ENCODE results near the gene KRT16.
"Not testable (repeated sequence)": the region's sequence is repeated elsewhere in the genome, so short reads cannot be mapped to it uniquely, and the experiment has no call there.

DNA sequence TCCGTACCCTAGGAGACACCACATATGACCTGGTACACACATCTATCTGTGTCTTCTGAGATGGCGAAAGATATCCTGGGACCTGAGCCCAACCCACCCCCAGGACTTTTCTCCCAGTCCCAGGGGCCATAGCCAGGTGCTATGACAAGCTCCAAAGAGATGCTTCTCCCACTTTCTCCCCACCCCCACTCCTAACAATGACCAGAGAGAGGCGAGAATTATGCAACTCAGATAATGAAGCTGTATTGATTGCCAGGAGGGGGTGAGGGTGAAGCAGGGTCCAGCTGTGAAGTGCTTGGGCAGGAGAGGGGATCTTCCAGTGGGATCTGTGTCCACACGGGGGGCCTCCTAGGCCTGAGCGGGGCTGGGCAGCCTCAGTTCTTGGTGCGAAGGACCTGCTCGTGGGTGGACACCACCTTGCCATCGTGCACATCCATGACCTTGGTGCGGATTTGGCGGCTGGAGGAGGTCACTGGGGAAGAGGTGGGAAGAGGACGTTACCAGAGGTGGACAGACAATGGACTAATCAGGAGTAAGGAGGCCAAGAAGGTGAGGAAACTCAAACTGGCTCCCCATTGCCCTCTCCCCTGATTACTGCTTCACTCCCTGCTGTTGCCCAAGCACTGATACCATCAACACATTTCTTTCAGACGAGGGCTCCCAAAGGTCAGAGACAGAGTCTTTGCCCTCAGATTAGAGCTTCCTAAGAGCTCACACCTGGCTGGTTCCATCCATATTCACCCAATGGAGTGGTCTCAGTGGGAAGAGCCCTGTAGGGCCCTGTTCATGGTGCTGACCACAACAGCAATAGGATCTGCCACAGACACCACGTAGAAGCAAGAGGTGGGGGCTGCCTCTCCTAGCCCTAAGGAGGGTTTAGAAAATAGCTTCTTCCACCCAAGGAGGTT, 30.3 kb downstream of the KRT16 start:
- TF ChIP-seq, protein P1, sequence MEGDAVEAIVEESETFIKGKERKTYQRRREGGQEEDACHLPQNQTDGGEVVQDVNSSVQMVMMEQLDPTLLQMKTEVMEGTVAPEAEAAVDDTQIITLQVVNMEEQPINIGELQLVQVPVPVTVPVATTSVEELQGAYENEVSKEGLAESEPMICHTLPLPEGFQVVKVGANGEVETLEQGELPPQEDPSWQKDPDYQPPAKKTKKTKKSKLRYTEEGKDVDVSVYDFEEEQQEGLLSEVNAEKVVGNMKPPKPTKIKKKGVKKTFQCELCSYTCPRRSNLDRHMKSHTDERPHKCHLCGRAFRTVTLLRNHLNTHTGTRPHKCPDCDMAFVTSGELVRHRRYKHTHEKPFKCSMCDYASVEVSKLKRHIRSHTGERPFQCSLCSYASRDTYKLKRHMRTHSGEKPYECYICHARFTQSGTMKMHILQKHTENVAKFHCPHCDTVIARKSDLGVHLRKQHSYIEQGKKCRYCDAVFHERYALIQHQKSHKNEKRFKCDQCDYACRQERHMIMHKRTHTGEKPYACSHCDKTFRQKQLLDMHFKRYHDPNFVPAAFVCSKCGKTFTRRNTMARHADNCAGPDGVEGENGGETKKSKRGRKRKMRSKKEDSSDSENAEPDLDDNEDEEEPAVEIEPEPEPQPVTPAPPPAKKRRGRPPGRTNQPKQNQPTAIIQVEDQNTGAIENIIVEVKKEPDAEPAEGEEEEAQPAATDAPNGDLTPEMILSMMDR (conservative IDR thresholded peaks at IDR 0.05), result not testable (repeated sequence)
- not testable (repeated sequence) for TF ChIP-seq ZFX (IDR thresholded peaks at IDR 0.05)
